ENCODE data around the gene ZNF407.

Gene ZNF407

DNA sequence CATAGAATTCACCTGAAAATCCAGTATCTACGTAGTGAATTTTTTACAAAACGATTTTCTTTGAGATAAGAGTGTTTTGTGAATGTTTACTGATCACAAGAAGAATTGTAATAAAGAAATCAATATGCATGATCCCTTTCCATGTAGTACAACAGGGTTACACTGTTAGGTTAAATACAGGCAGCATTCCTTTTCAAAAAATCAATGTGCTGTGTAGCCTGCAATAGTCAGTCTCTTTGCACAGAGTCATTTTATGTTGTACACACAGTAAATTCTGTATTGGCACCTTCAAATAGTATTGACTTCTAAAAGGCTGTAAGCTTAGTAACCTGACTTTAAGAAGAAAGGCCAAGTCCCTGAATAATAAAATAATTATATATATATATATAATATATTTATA, 63.3 kb downstream of the ZNF407 start:
- no peak overlapping the region for H3K4me3 ChIP-seq (ENCODE audit: control insufficient read depth, low read depth, low read length)
- no peak for TF ChIP-seq CTCF (conservative IDR thresholded peaks at IDR 0.05; ENCODE audit: control insufficient read depth, insufficient read depth, low read depth, low read length)
- no peak for DNase-seq (ENCODE audit: low read depth)

DNA sequence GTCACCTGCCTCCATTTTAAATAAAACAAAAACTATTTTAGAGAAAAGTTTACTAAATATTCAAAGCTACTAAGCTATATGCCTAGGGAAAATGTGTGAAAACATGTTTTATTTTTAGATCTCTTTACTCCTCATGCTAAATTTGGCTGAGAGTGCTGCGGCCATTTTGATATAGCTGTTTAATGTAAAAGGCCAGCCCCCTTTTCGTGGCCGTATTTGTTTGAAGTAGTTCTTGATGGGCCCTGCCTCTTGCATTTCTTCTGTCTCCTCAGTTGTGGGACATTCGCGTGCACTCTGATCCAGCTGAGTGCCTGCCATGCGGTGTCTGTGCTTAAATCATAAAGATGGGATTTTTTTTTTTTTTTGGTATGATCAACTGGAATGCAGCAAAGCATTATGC, 64.0 kb downstream of the ZNF407 start:
- H3K4me3 ChIP-seq (ENCODE audit: control insufficient read depth, low read depth, low read length): no peak overlapping the region
- no peak for TF ChIP-seq CTCF (conservative IDR thresholded peaks at IDR 0.05; ENCODE audit: control insufficient read depth, insufficient read depth, low read depth, low read length)

DNA sequence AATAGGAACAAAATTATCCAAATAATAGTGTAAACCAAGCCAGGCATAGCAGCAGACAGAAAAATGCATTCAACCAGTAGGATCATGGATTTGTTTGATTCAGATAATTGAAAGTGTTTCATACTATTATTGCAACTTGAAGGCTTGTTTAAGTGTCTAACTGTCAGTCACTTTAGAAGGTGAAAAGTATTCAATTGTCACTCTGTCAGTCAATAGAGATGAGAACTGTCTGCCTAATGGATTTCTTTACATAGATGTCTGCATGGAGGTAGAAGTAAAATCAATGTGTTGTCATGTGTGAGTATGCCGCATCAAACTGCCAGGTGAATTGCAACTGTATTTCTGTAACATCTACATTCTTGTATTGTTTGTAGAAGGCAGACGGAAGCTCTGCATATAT, 65.0 kb downstream of the ZNF407 start:
- no peak for TF ChIP-seq CTCF (conservative IDR thresholded peaks at IDR 0.05; ENCODE audit: control insufficient read depth, insufficient read depth, low read depth, low read length)
- H3K4me3 ChIP-seq (ENCODE audit: control insufficient read depth, low read depth, low read length): no peak overlapping the region
- DNase-seq (ENCODE audit: low read depth): no peak

More for the DNA sequence above, 64.0 kb downstream of the ZNF407 start:
- DNase-seq (ENCODE audit: low read depth): no peak

DNA sequence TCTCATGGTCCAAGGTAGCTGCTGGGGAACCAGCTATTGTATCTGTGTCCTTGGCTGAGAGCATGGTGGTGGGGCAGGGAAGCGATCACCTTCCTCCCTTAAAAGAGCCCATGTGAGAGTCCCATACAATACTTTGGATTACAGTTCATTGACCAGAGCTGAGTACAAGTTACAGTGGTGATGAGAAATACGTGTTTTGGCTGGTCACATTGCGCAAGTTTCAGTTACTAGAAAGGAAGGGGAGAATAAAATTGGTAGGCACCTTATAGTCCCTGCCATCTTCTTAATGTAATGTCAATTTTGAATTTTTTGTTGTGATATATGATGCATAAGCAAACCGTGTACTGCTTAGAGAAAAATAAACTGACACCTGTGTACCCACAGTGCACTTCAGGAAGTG, 67.7 kb downstream of the ZNF407 start:
- no peak for TF ChIP-seq CTCF (conservative IDR thresholded peaks at IDR 0.05; ENCODE audit: control insufficient read depth, insufficient read depth, low read depth, low read length)

DNA sequence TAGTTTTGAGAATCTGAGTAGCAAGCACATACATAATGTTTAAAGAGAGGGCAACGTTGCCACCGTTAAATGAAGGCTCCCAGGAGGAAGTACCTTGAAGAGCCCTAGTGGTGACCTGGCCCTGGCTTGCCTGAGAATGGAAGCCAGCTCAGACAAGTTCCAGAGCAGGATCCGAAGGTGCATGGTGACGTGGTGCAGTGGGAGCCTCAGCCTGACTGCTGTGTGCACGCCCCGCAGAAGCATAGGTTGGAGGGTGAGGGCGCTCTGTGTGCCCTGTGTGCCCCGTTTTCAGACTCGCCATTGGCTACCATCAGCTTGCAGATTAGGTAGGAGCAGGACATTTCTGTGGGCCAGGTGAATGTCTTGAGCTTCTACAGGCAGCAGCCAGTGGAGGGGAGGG, 68.2 kb downstream of the ZNF407 start:
- TF ChIP-seq CTCF (conservative IDR thresholded peaks at IDR 0.05; ENCODE audit: control insufficient read depth, insufficient read depth, low read depth, low read length): no peak
- DNase-seq (ENCODE audit: low read depth): no peak
- H3K4me3 ChIP-seq (ENCODE audit: control insufficient read depth, low read depth, low read length): no peak overlapping the region

More for the DNA sequence above, 67.7 kb downstream of the ZNF407 start:
- no peak overlapping the region for H3K4me3 ChIP-seq (ENCODE audit: control insufficient read depth, low read depth, low read length)
- DNase-seq (ENCODE audit: low read depth): no peak

DNA sequence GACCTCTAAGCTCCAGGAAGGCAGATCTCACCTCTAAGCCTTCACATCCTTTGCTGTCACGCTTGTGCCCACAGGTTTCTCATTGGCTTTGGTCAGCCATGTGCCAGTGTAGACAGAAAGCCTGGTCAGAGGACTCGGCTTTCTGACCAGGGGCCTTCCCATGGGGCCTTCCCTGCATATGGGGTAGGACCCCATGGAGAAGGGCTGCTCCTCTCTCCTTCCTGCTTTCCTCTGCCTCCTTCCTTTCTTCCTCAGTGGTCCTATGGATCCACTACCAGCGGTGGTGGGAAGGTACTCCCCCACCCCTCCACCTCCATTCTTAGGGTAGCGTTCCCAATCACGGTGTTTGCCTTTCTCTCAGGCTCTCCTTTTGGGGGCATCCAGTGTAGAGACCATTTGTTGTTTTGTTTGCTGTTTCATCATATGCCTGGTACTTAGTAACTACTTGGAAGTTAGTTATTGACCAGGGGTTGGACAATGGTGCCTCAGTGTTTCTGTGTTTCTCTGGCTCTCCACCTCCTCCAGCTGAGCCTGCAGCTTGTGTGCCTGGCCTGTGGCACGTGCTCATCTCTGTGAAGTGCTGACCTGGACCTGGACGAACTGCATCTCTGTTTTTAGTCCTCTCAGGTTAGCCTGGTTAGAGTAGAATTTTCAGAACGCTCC, 71.6 kb downstream of the ZNF407 start:
- TF ChIP-seq CTCF (conservative IDR thresholded peaks at IDR 0.05; ENCODE audit: control insufficient read depth, insufficient read depth, low read depth, low read length): no peak
- DNase-seq (ENCODE audit: low read depth): no peak

DNA sequence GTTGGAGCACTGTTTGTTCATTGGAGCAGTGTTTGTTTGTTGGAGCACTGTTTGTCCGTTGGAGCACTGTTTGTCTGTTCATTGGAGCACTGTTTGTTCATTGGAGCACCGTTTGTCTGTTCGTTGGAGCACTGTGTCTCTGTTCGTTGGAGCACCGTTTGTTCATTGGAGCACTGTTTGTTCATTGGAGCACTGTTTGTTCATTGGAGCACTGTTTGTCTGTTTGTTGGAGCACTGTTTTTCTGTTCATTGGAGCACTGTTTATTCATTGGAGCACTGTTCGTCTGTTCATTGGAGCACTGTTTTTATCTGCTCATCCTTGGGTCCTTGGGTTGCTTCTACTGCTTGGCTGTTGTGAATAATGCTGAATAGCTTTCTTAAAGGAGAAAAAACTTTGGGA, 74.7 kb downstream of the ZNF407 start:
- TF ChIP-seq CTCF (conservative IDR thresholded peaks at IDR 0.05; ENCODE audit: control insufficient read depth, insufficient read depth, low read depth, low read length): no peak
- no peak overlapping the region for H3K4me3 ChIP-seq (ENCODE audit: control insufficient read depth, low read depth, low read length)
- no peak for DNase-seq (ENCODE audit: low read depth)

More for the DNA sequence above, 71.6 kb downstream of the ZNF407 start:
- no peak overlapping the region for H3K4me3 ChIP-seq (ENCODE audit: control insufficient read depth, low read depth, low read length)

Measured in fibroblast of mammary gland (primary cell).